CD1c-positive myeloid dendritic cell (primary cell): Measurements from ENCODE around the gene YEATS2.
"Not testable (repeated sequence)": the region's sequence is repeated elsewhere in the genome, so short reads cannot be mapped to it uniquely, and the experiment has no call there.

ENCODE experiments used
- DNase-seq: peaks from one replicate; pipeline ENCODE4 v3.0.0-alpha.2; 2016; ENCODE audit errors: extremely low spot score

Gene YEATS2

GRCh38 chr3:183714622-183715021 is 17.0 kb downstream of the YEATS2 start:
- DNase-seq: no peak

DNA sequence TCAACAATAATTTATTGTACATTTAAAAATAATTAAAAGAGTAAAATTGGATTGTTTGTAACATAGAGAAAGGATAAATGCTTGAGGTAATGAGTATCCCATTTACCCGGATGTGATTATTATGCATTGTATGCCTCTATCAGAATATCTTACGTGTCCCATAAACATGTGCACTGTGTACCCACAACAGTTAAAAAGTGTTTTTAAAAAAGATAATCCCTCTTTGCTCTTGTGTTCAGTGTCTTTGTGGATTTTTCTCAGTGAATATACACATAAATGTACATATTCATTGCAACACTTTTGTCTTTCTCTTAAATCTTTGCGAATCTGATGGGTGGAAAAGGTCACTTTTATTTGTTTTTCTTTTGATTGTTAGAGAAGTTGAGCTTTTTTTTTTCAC is 20.4 kb downstream of the YEATS2 start:
- DNase-seq: no peak

GRCh38 chr3:183725387-183725786 is 27.8 kb downstream of the YEATS2 start:
- DNase-seq: no peak

DNA sequence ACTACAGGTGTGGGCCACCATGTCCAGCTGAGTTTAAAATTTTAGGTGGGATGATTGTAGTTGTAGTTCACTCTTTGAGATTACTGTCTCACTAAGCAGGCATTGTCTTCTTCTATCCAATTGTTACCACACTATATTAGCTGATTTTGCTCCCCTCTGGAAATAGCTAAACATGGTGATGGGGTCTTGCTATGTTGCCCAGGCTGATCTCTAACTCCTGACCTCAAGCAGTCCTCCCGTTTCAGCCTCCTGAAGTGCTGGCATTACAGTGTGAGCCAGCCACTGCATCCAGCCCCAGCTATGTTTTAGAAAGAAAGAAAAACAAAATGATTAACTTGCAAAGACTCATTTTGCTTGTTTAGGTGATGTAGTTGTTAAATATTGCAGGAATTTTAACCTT is 30.6 kb downstream of the YEATS2 start:
- DNase-seq: no peak

GRCh38 chr3:183730361-183730760 is 32.8 kb downstream of the YEATS2 start:
- no peak for DNase-seq

- DNase-seq: no peak
These were observed 34.0 kb downstream of the YEATS2 start for GRCh38 chr3:183731611-183732010.

DNA sequence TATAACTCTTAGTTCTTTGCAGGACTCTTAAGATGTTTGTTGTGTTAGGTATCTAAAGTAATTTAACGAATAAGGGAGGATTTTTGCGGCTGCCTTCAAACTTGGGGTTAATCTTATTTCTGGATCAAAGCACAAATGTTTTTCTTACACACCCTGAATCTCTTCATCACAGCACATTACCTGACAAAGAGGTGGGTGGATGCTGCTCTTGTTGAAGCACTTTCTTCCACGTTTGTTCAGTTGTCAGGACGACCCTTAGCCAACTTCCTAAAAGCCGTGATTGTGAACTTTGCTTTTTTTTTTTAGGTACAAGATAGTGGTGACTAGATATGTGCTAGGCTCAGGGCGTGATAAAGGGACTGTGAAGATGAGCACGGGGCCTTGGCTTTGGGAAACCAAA is 36.0 kb downstream of the YEATS2 start:
- no peak for DNase-seq

DNA sequence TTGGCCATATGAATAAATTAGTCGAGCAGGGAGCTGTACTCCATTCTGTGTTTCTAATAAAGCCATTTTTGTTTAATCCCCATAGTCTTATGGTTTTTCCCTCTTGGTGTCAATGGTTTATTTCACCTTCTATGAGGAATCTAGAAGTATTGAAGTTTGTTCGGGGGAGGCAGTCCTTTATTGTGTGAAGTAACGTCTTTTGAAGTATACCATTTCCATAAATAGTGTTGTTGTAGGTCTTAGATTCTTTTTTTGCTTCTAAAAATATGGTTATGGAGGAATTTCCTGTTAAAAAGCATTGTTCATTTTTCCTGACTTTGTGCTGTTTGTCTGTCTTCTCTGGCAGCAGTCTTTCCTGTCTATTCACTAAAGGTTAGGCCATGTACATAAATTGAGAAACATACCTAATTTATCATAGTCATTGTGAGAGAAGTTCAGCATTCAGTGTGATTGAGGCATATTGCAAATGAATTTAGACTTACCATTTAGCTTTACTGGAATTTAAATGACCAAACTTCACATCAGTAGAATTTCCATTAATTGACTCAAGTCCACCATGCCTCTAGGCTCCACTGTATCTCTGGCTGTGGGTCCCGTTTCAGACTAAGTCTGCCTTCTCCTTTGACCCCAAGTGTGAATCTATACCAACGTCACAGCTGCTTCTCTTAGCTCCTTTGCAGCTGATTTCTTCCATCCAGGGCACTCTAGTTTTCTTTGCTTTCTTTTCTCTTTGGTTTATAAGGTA is 37.3 kb downstream of the YEATS2 start:
- DNase-seq: no peak

- DNase-seq: no peak
These were observed 39.5 kb downstream of the YEATS2 start for GRCh38 chr3:183737116-183737515.

DNA sequence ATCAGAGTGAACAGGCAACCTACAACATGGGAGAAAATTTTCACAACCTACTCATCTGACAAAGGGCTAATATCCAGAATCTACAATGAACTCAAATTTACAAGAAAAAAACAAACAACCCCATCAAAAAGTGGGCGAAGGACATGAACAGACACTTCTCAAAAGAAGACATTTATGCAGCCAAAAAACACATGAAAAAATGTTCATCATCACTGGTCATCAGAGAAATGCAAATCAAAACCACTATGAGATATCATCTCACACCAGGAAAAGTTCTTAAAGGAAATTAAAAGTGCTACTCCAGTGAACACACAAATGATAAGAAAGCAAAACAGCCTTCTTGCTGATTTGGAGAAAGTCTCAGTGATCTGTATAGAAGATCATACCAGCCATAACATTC is 42.6 kb downstream of the YEATS2 start:
- not testable (repeated sequence) for DNase-seq

DNA sequence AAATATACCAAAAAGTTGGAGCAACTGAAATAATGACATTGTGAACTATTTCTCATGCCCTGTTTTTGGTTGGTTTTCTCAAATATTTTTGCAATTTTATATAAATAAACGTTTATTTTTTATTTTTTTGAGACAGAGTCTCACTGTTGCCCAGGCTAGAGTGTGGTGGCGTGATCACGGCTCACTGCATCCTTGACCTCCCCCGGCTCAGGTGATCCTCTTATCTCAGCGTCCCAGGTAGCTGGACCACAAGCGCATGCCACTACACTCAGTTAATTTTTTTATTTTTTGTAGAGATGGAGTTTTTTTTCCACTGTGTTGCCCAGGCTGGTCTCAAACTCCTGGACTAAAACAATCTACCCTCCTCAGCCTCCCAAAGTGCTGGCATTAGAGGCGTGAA is 45.6 kb downstream of the YEATS2 start:
- DNase-seq: no peak

GRCh38 chr3:183745300-183746098 is 47.9 kb downstream of the YEATS2 start:
- no peak for DNase-seq

DNA sequence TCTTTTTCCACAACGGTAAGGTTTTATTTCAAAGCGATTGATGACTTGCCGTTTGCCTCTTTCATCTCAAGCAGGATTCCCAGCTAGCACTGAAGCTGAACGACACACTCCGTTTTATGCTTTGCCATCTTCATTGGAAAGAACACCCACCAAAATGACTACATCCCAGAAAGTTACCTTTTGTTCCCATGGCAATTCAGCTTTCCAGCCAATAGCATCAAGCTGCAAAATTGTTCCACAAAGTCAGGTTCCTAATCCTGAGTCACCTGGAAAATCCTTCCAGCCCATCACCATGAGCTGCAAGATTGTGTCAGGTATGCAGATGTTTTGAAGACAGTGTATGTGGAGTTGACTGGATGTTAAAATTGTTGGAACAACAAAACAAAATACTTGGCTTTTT is 56.5 kb downstream of the YEATS2 start:
- DNase-seq: no peak

- no peak for DNase-seq
These were observed 64.7 kb downstream of the YEATS2 start for GRCh38 chr3:183762304-183762703.

DNA sequence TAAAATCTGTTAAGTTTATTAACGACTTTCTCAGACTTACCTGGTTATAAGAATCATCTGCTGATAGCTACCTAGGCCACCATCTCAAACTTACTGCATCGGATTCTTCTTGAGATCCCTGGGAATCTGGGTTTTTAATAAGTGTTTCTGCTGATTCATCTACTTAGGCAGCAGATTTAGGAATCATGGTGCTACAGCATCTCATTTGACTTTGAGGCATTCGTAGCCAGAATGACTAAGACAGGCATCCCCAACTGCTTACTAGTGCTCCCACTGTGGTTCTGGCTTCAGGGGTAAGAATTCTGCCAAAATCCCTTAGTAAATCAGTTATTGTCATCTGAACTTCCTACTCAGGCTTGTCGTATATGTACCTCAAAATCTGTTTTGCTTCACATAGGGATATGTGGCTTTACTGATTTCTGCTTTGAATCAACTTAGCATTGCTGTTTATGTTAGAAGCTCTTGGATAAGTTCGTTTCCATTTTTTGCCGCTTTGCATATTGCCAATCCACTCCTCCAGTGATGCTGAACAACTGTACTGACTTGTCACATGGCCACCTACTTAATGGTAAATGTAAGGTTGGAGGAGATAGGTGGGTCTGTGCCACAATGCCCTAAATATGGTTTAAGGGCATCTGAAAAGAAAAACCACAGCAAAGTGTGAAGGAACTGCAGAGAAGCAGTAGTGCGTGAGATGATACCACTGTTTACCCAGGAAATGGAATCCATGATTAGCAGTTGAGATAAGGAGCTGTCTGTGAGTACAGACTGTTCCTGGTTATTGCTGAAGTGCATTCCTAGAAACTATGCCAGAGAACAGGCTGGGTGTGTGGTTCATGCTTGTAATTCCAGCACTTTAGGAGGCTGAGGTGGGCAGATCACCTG is 67.5 kb downstream of the YEATS2 start:
- DNase-seq: no peak

DNA sequence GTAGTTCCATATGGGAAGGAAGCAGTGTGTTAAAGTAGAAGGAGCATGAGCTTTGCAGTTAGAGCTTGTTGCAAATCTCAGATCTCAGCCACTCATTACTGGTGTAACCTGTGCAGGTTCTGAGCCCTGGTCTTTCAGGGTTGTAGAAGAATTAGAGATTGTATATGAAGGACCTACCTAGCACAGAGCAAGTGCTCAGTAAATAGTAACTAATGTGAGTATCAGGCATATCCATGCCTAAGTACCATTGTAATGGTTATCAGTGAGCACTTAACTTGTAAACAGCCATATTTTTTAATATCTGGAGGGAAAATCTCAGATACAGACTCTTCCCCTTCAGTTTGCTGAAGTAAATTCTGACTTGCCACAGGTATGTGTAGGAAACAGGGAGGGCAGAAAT is 68.5 kb downstream of the YEATS2 start:
- no peak for DNase-seq

DNA sequence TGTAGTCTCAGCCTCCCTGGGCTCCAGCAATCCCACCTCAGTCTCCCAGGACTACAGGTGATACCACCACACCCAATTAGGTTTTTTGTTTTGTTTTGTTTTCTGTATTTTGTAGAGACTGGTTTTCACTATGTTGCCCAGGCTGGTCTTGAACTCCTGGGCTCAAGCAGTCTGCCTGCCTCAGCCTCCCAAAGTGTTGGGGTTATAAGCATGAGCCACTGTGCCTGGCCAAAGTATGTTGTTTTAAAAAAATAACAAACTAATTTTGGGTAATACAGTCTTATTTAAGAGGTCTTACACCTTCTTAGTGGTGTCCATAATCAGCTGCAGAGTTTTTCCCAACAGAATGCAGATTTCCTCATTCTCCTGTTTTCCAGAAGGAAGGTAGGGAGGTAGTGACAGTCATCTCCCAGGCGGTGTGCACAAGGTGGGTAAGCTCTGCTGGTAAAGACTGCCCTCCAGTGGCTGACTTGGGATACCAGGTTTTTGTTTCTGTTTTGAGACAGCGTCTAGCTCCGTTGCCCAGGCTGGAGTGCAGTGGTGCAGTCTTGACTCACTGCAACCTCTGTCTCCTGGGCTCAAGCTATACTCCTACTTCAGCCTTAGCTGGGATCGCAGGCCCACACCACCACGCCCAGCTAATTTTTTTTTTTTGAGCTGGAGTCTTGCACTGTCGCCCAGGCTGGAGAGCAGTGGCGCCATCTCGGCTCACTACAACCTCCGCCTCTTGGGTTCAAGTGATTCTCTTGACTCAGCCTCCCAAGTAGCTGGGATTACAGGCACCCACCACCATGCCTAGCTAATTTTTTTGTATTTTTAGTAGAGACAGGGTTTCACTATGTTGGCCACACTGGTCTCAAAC is 69.4 kb downstream of the YEATS2 start:
- peak; percentile 70 for DNase-seq

DNA sequence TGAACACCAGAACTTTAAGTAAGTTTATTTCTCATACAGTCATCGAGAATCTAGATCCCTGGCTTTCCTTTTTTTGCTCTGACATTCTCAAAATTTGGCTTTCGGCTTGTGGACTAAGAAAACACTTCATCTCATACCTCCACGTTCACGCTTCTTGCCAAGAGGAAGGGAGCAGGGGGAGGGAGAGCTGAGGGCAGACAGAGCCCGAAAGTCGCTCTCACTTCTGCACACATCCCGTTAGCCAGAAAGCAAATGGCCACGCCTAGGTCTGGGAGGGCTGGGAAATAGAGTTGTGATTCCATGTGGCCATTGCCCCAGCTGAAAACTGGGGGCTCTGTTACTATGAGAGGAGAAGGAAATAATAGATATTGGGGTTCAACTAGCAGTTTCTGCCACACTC is 70.5 kb downstream of the YEATS2 start:
- DNase-seq: no peak

DNA sequence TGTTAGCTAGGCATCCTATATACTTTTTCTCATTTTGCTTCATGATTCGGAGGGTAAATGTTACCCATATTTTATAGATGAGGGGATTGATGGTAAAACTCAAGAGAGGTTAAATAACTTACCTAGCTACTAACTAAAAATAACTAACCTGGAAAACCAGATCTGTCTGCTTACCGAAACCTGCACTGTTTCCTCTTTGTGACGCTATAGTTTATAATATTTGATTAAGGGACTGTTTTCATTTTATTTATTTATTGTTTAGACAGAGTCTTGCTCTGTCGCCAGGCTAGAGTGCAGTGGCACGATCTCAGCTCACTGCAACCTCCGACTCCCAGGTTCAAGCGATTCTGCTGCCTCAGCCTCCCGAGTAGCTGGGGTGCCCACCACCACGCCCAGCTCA is 71.9 kb downstream of the YEATS2 start:
- no peak for DNase-seq

DNA sequence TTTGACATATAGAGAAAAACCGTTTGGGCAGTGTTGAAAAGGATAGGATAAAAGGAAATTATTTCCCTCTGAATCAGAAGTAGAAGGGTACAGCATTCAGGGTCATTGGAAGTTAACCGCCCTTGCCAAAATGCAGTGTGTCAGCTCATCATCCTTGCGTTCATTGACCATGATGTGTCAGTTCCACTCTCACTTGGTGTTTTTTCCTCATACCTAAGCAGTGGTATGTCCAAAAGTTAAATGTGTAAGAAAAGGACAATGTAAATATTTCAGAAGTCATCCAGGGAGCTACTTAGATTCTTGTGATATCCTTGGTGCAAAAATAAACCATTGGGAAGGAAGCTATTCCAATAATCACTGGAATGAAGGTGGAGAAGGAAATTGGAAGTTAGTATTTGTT is 77.0 kb downstream of the YEATS2 start:
- DNase-seq: no peak

GRCh38 chr3:183775781-183776180 is 78.2 kb downstream of the YEATS2 start:
- peak; percentile 17 for DNase-seq
